ENCODE data around the gene CBX2.

- no peak for TF ChIP-seq POLR2AphosphoS5 (IDR thresholded peaks at IDR 0.05; ENCODE audit: borderline replicate concordance, low read depth, low read length)
- no peak for TF ChIP-seq EZH2 (IDR thresholded peaks at IDR 0.05)
- no peak for TF ChIP-seq FOXP2 (optimal IDR thresholded peaks at IDR 0.05; ENCODE audit: control extremely low read depth, extremely low read length, insufficient read depth)
Observed at GRCh38 chr17:79799538-79800324, 21.8 kb downstream of the CBX2 start.
